Astrocyte (in vitro differentiated cells and primary cell): ENCODE measurements around the gene CAPN5.

ENCODE experiments used
- CTCF ChIP-seq: IDR thresholded peaks from 2 replicates; pipeline ENCODE4 v1.5.1; 2011; ENCODE audit warnings: low read depth, mild to moderate bottlenecking, inconsistent platforms, low read length, moderate library complexity; ENCODE audit not compliant: insufficient read depth
- EZH2 ChIP-seq: IDR thresholded peaks from 2 replicates; pipeline ENCODE4 v1.6.1; 2012; ENCODE audit warnings: mild to moderate bottlenecking, low read length, inconsistent platforms; ENCODE audit not compliant: insufficient read depth

- TF ChIP-seq CTCF (no peak), EZH2 (no peak)
Measured at GRCh38 chr11:77110836-77111235, 44.1 kb downstream of the CAPN5 start.
